ENCODE data around the gene RRP12. TPM values are rescaled to one million over a fixed set of nuclear protein-coding genes. Genes with fewer than 3 reads are reported as not detected.
A peak's percentile ranks its signal among the peaks of the same experiment; 100 is the strongest.
"Not testable (repeated sequence)": the region's sequence is repeated elsewhere in the genome, so short reads cannot be mapped to it uniquely, and the experiment has no call there.

The RRP12 gene
- total RNA-seq, 1 experiment from 2014 or later, result 34.4 TPM

DNA sequence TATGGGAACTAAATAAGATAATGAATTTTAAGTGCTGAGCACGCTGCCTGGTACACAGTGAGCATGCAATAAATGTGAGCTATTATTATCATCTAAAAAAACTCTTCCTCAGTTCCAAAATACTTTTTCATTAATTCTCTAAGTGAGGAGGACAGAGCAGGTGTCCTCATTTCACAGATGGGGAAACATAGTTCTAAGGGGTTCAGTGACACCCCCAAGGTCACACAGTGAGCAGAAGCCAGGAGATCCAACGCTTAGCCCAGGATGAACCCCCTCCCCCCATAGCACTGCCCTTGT is 6.8 kb upstream of the RRP12 start:
- Histone ChIP-seq H3K36me3 (ENCODE audit: low read depth, low read length) (no peaks in the 10 kb centered on the region), H3F3A (ENCODE audit: low read length, unreplicated experiment) (no peaks in the 10 kb centered on the region), H3K4me1 (ENCODE audit: insufficient read depth, low read length) (peaks cover 17% of the 10 kb centered on the region), H3K9me2 (replicated peaks; ENCODE audit: low read length) (no peaks in the 10 kb centered on the region), H3K27ac (ENCODE audit: low read length) (0 out of 2 replicates have a peak overlapping the region, but pooled peaks have one; percentile 45), H3K4me3 (ENCODE audit: low read length) (no peak overlapping the region), H3K9me3 (ENCODE audit: low read length) (no peaks in the 10 kb centered on the region), H4K20me1 (ENCODE audit: low read length) (no peaks in the 10 kb centered on the region), H3K9ac (ENCODE audit: low read length) (no peak overlapping the region), H3K4me2 (ENCODE audit: low read length) (peak overlapping the region; percentile 34; the same call in 1 of the 2 replicates), H3K79me2 (ENCODE audit: low read length) (no peaks in the 10 kb centered on the region), H2AFZ (ENCODE audit: low read length) (peak overlapping the region; percentile 81; the same call in 1 of the 2 replicates), H3K27me3 (ENCODE audit: low read length) (no peaks in the 10 kb centered on the region)
- CTCF ChIA-PET, result no interaction called here
- DNase-seq (no peak), ATAC-seq (no peak)
- POLR2A ChIA-PET (ENCODE audit: unreplicated experiment), result no interaction called here
- BruUV-seq (replicated peaks), result no TSS peak
- intact Hi-C loops (cut with micrococcal nuclease), result loop anchor here (2.0 kb wide), 2 partner anchors 19 to 205 kb away; partner anchors contain the start of gene PGAM1
- TF ChIP-seq, protein P1, sequence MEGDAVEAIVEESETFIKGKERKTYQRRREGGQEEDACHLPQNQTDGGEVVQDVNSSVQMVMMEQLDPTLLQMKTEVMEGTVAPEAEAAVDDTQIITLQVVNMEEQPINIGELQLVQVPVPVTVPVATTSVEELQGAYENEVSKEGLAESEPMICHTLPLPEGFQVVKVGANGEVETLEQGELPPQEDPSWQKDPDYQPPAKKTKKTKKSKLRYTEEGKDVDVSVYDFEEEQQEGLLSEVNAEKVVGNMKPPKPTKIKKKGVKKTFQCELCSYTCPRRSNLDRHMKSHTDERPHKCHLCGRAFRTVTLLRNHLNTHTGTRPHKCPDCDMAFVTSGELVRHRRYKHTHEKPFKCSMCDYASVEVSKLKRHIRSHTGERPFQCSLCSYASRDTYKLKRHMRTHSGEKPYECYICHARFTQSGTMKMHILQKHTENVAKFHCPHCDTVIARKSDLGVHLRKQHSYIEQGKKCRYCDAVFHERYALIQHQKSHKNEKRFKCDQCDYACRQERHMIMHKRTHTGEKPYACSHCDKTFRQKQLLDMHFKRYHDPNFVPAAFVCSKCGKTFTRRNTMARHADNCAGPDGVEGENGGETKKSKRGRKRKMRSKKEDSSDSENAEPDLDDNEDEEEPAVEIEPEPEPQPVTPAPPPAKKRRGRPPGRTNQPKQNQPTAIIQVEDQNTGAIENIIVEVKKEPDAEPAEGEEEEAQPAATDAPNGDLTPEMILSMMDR (conservative IDR thresholded peaks at IDR 0.05; ENCODE audit: low read depth, low read length), result no peak
- TF ChIP-seq EZH2phosphoT487 (IDR thresholded peaks at IDR 0.05; ENCODE audit: borderline replicate concordance, low read length) (no peak), EZH2 (IDR thresholded peaks at IDR 0.05; ENCODE audit: low read length, unreplicated experiment) (no peak)

DNA sequence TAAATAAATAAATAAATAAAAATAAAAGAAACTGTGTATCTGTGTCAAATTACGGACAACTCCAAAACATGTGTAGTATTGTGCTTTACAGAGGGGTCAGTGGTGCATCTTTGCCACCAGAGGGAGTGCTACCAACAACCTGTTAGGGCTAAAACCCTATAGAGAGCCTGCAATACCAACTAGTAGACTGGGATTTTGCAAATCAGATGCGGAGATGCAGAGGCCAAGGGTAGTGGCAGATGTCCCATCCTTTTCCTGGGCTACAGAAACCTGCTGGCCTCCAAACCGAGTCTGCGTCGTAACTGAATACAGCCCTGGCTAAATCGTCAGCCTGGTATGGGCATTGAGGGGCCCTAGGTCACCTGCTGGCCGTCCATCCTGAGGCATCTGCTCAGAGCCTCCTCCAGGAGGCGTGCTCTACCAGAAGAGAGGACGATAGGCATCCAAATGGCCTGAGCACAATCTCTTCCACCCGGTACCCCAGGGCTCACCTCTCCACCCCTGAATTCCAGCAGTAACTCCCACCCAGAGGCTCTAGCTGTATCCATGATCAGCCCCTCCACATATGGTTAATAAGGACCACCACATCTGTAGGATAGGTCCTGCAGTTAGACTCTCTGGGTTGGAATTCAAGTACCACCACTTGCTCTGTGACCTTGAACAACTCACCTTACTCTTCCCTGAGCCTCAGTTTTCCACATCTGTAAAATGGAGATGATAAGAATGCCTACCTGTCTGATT is 6.2 kb upstream of the RRP12 start:
- H3K4me3 ChIP-seq (ENCODE audit: low read length), result peak overlapping the region; percentile 47; the same call in 1 of the 2 replicates
- no TSS peak for BruUV-seq (replicated peaks)
- H3K9me3 ChIP-seq (ENCODE audit: low read length), result no peaks in the 10 kb centered on the region
- DNase-seq (peak; percentile 71), ATAC-seq (peak; percentile 97)
- intact Hi-C loops (cut with micrococcal nuclease), result loop anchor here (2.0 kb wide), 2 partner anchors 19 to 205 kb away; partner anchors contain the start of gene PGAM1
- no peak overlapping the region for H3K27ac ChIP-seq (ENCODE audit: low read length)
- no peaks in the 10 kb centered on the region for H3K9me2 ChIP-seq (replicated peaks; ENCODE audit: low read length)
- ChIA-PET POLR2A (ENCODE audit: unreplicated experiment) (interaction anchor here (0.7 kb wide), 1 partner anchor 21 kb away, joined by 3 read pairs; no protein-coding TSS in a partner anchor), CTCF (no interaction called here)
- no peaks in the 10 kb centered on the region for H3F3A ChIP-seq (ENCODE audit: low read length, unreplicated experiment)
- no peaks in the 10 kb centered on the region for H3K79me2 ChIP-seq (ENCODE audit: low read length)
- H3K27me3 ChIP-seq (ENCODE audit: low read length), result no peaks in the 10 kb centered on the region
- no peaks in the 10 kb centered on the region for H3K36me3 ChIP-seq (ENCODE audit: low read depth, low read length)
- H3K4me1 ChIP-seq (ENCODE audit: insufficient read depth, low read length), result peaks cover 17% of the 10 kb centered on the region
- peak overlapping the region; percentile 81 for H2AFZ ChIP-seq (ENCODE audit: low read length)
- no peaks in the 10 kb centered on the region for H4K20me1 ChIP-seq (ENCODE audit: low read length)
- no peak overlapping the region for H3K9ac ChIP-seq (ENCODE audit: low read length)
- peak overlapping the region; percentile 79 for H3K4me2 ChIP-seq (ENCODE audit: low read length)
- TF ChIP-seq, protein P1 (conservative IDR thresholded peaks at IDR 0.05; ENCODE audit: low read depth, low read length), result peak; percentile 76
- TF ChIP-seq EZH2phosphoT487 (IDR thresholded peaks at IDR 0.05; ENCODE audit: borderline replicate concordance, low read length), result no peak
- no peak for TF ChIP-seq EZH2 (IDR thresholded peaks at IDR 0.05; ENCODE audit: low read length, unreplicated experiment)

DNA sequence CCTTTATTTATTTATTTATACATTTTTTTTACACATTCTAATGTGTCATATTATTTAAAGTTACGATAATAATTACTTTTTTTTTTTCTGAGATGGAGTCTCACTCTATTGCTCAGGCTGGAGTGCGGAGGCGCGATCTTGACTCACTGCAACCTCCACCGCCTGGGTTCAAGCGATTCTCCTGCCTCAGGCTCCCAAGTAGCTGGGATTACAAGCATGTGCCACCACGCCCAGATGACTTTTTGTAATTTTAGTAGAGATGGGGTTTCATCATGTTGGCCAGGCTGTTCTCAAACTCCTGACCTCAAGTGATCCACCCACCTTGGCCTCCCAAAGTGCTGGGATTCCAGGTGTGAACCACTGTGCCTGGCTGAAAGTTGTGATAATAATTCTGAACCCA is 5.3 kb upstream of the RRP12 start:
- H3F3A ChIP-seq (ENCODE audit: low read length, unreplicated experiment); H3K9me2 ChIP-seq (replicated peaks; ENCODE audit: low read length); H3K4me2 ChIP-seq (ENCODE audit: low read length); H3K9me3 ChIP-seq (ENCODE audit: low read length); H3K4me3 ChIP-seq (ENCODE audit: low read length); CTCF ChIA-PET; DNase-seq; H2AFZ ChIP-seq (ENCODE audit: low read length); H3K79me2 ChIP-seq (ENCODE audit: low read length); H3K27ac ChIP-seq (ENCODE audit: low read length); H4K20me1 ChIP-seq (ENCODE audit: low read length); H3K36me3 ChIP-seq (ENCODE audit: low read depth, low read length); ATAC-seq; H3K27me3 ChIP-seq (ENCODE audit: low read length); BruUV-seq (replicated peaks); H3K9ac ChIP-seq (ENCODE audit: low read length): not testable (repeated sequence)
- peaks cover 19% of the 10 kb centered on the region for H3K4me1 ChIP-seq (ENCODE audit: insufficient read depth, low read length)
- POLR2A ChIA-PET (ENCODE audit: unreplicated experiment), result interaction anchor here (0.7 kb wide), 1 partner anchor 22 kb away, joined by 3 read pairs; no protein-coding TSS in a partner anchor
- intact Hi-C loops (cut with micrococcal nuclease), result loop anchor here (2.0 kb wide), 2 partner anchors 20 to 206 kb away; partner anchors contain the start of gene PGAM1

Measured in PC-3 (cell line).